ENCODE measurements around the gene MSRB1. TPM values are rescaled to one million over a fixed set of nuclear protein-coding genes. Genes with fewer than 3 reads are reported as not detected.

Gene MSRB1
- total and polyA plus RNA-seq, 2 of the 8 experiments (the other 6 are each of a cell fraction or from before 2014, with no cell fraction given), result 28.2 to 51.4 TPM

DNA sequence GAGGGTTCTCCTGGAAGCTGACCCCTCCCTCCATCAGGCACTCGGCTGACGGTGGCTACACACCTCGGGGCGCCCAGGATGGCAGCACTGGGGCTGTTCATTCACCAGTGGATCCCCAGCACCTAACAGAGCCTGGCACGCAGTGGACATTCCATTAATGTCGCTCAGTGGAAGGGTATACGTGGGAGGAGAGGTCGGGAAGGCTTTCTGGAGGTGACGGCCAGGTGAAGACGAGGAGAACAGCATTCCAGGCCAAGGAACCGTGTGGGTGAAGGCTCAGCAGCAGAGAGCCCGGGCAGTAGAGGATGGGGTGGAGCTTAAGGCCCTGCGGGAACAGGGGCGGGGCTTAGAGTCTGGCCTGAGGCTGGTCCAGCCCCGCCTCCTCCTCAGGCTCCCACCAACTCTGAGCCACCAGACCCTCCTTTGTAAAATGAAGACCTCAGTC lies 22.2 kb downstream of the MSRB1 start:
- H2BK120ac ChIP-seq (replicated peaks; ENCODE audit: low read depth, low read length), result no peak overlapping the region
- H3K14ac ChIP-seq (ENCODE audit: insufficient read length), result no peak overlapping the region
- H3K27ac ChIP-seq (ENCODE audit: low read depth, low read length), result no peak overlapping the region
- no peak overlapping the region for H3K56ac ChIP-seq (replicated peaks; ENCODE audit: insufficient read length, low read depth, low read length)
- H3K4me3 ChIP-seq (ENCODE audit: extremely low read depth in 1 of 4, insufficient read depth in 2 of 4, low read depth in 3 of 4, low read length in 4 of 4), result peak overlapping the region in 1 of 4 experiments; percentile 20; a peak in 1 of 8 replicates
- peaks cover 9% of the 10 kb centered on the region; the same call in 1 of the 2 replicates for H3K23me2 ChIP-seq (ENCODE audit: low read depth, low read length)
- H4K91ac ChIP-seq (replicated peaks; ENCODE audit: insufficient read length, low read length), result no peak overlapping the region
- H2AFZ ChIP-seq (ENCODE audit: low read length), result no peak overlapping the region
- peaks cover 39 to 84% (median 68%) of the 10 kb centered on the region in 4 experiments for H3K27me3 ChIP-seq (replicated peaks in 1 of 4; ENCODE audit: control insufficient read depth in 3 of 4, extremely low read depth in 1 of 4, insufficient read depth in 3 of 4, low read length in 3 of 4)
- H3K9me3 ChIP-seq (ENCODE audit: insufficient read depth in 2 of 2, low read depth in 1 of 2, low read length in 1 of 2), result no peaks in the 10 kb centered on the region
- H3K9ac ChIP-seq (replicated peaks in 1 of 4; ENCODE audit: extremely low read depth in 1 of 4, low read depth in 3 of 4, low read length in 3 of 4), result no peak overlapping the region
- TF ChIP-seq EZH2 (IDR thresholded peaks at IDR 0.05; ENCODE audit: low read depth, low read length, severe bottlenecking) (peak; percentile 17), SP1 (IDR thresholded peaks at IDR 0.05; ENCODE audit: low read depth, low read length) (peak; percentile 38; the same call in 1 of the 2 replicates), ASH2L (IDR thresholded peaks at IDR 0.05; ENCODE audit: low read length) (no peak), FOSL1 (IDR thresholded peaks at IDR 0.05; ENCODE audit: insufficient read depth, low read depth, low read length) (0 out of 2 replicates have a peak, but pooled peaks have one; percentile 72), KDM1A (IDR thresholded peaks at IDR 0.05; ENCODE audit: borderline replicate concordance, low read length) (peak; percentile 67; the same call in 1 of the 2 replicates)
- FAIRE-seq (peak; percentile 82), DNase-seq (ENCODE audit: low read depth in 1 of 2, low spot score in 2 of 2) (peak in 1 of 2 experiments; percentile 78)
- H3K79me2 ChIP-seq (ENCODE audit: control insufficient read depth in 1 of 2, insufficient read depth in 2 of 2, low read length in 2 of 2), result no peaks in the 10 kb centered on the region
- no peak overlapping the region for H3K23ac ChIP-seq (ENCODE audit: insufficient read length)
- peak overlapping the region; percentile 30; the same call in 1 of the 2 replicates for H2BK12ac ChIP-seq (ENCODE audit: low read depth, low read length)
- ChIA-PET POLR2A (ENCODE audit: partially characterized antibody) (interaction anchor here (1.0 to 1.8 kb wide), 6 partner anchors 12 to 234 kb away, joined by 3 to 8 read pairs (median 3); partner anchors contain the start of gene RPS2), CTCF (ENCODE audit: partially characterized antibody) (interaction anchor here (0.7 to 2.2 kb wide), 7 partner anchors 8 to 97 kb away, joined by 3 to 9 read pairs (median 4); no protein-coding TSS in a partner anchor)
- H2BK20ac ChIP-seq (ENCODE audit: low read length), result 0 out of 2 replicates have a peak overlapping the region, but pooled peaks have one; percentile 4
- H3K4ac ChIP-seq (replicated peaks; ENCODE audit: insufficient read length, low read depth, low read length), result no peak overlapping the region
- H2AK5ac ChIP-seq (ENCODE audit: low read depth, low read length), result no peak overlapping the region
- 0 out of 2 replicates have a peak overlapping the region, but pooled peaks have one; percentile 26 for H2BK5ac ChIP-seq (ENCODE audit: low read depth, low read length)
- peaks cover 0 to 7% (median 0%) of the 10 kb centered on the region in 4 experiments; a peak in 1 of 8 replicates for H3K36me3 ChIP-seq (ENCODE audit: control insufficient read depth in 2 of 4, insufficient read depth in 4 of 4, low read length in 3 of 4)
- no peak overlapping the region for H4K8ac ChIP-seq (ENCODE audit: extremely low read depth, insufficient read depth, low read length)
- peaks cover 4 to 38% (median 23%) of the 10 kb centered on the region in 4 experiments for H3K4me1 ChIP-seq (replicated peaks in 1 of 4; ENCODE audit: control insufficient read depth in 3 of 4, insufficient read depth in 4 of 4, low read length in 3 of 4)
- H3K18ac ChIP-seq (ENCODE audit: extremely low read depth, low read length), result no peak overlapping the region
- peak overlapping the region; percentile 56 to 57 for H3K4me2 ChIP-seq (ENCODE audit: insufficient read depth in 1 of 2, low read depth in 2 of 2, low read length in 2 of 2)
- H4K5ac ChIP-seq (ENCODE audit: insufficient read length, low read depth, low read length), result no peak overlapping the region
- WGBS, 2 experiments (ENCODE audit: extremely low coverage in 1 of 2, insufficient coverage in 1 of 2, insufficient read length in 1 of 2, insufficient replicate concordance in 2 of 2, low coverage in 1 of 2, low lambda C conversion rate in 2 of 2, missing lambda C conversion rate in 1 of 2), result 15% methylated on average over 15 of the region's 15 CpGs; no CpG with 5 or more reads in 1 of the 2 experiments
- H3K79me1 ChIP-seq (ENCODE audit: low read depth, low read length), result no peaks in the 10 kb centered on the region
- H2BK15ac ChIP-seq (ENCODE audit: low read length), result peak overlapping the region; percentile 98; the same call in 1 of the 2 replicates
- H4K20me1 ChIP-seq (replicated peaks in 1 of 2; ENCODE audit: control insufficient read depth in 1 of 2, insufficient read depth in 2 of 2, low read length in 2 of 2), result peaks cover 4 to 9% of the 10 kb centered on the region in 2 experiments

Data from H1 (cell line).